Lung (tissue), 12 donors: ENCODE measurements around the gene SLC38A7. TPM values are rescaled to one million over a fixed set of nuclear protein-coding genes. Genes with fewer than 3 reads are reported as not detected.

ENCODE experiments used
- ATAC-seq: fragments of 200-7000 bp; cut with Tn5 transposase; one replicate; pipeline ENCODE4 v1.9.1; 2020; ENCODE audit warnings: moderate number of reproducible peaks; ENCODE audit not compliant: insufficient read depth, low FRiP score
- DNase-seq, 3 donors: peaks; one replicate each; pipeline ENCODE4 v3.0.0-alpha.2; 2013 to 2017
- H3K27ac ChIP-seq, 2 donors: one replicate each; pipeline ENCODE4 v1.5.1; 2013; ENCODE audit warnings: mild to moderate bottlenecking in 2 of 2, moderate library complexity in 2 of 2, control low read depth in 1 of 2, inconsistent platforms in 1 of 2, low read depth in 1 of 2, low read length in 1 of 2
- H3K27me3 ChIP-seq, 3 donors: one replicate each; pipeline ENCODE4 v1.5.1; 2013; ENCODE audit warnings: low read length in 2 of 3; ENCODE audit not compliant: control insufficient read depth in 3 of 3, insufficient read depth in 3 of 3
- H3K36me3 ChIP-seq, 4 donors: one replicate each; pipeline ENCODE4 v1.5.1; 2013; ENCODE audit warnings: low read length in 4 of 4, mild to moderate bottlenecking in 1 of 4, moderate library complexity in 1 of 4; ENCODE audit not compliant: control insufficient read depth in 4 of 4, insufficient read depth in 4 of 4
- H3K4me1 ChIP-seq, 5 donors: one replicate each; pipeline ENCODE4 v1.5.1; 2013; ENCODE audit warnings: low read length in 5 of 5, mild to moderate bottlenecking in 2 of 5, moderate library complexity in 1 of 5; ENCODE audit not compliant: control insufficient read depth in 5 of 5, insufficient read depth in 5 of 5
- H3K4me3 ChIP-seq: one replicate; pipeline ENCODE4 v1.5.1; 2013; ENCODE audit warnings: mild to moderate bottlenecking, control low read depth, moderate library complexity
- H3K9ac ChIP-seq, 2 donors: one replicate each; pipeline ENCODE4 v1.5.1; 2013; ENCODE audit warnings: low read length in 2 of 2, control low read depth in 1 of 2; ENCODE audit not compliant: insufficient read depth in 1 of 2
- H3K9me3 ChIP-seq, 4 donors: one replicate each; pipeline ENCODE4 v1.5.1; 2013; ENCODE audit warnings: low read length in 3 of 4, mild to moderate bottlenecking in 1 of 4, moderate library complexity in 1 of 4; ENCODE audit not compliant: control insufficient read depth in 4 of 4, insufficient read depth in 3 of 4
- WGBS, 2 donors: extraction: QIAGEN DNeasy Blood & Tissue Kit; methylation state at CpG; one replicate each; pipeline ENCODE4 v1.1.7; 2013; 5-methylcytosine and 5-hydroxymethylcytosine counted together
- polyA plus RNA-seq, 2 donors: library from polyadenylated mRNA; stranded (reverse); fragments of 200-250 nt; gene quantifications; one replicate each; pipeline ENCODE4 v1.2.1, GENCODE V29; 2013
- total RNA-seq, 2 donors: library from RNA; depleted of rRNA in 1 of 2; stranded (reverse); fragments of >200 nt in 1 of 2; gene quantifications; one replicate each; pipeline ENCODE4 v1.2.1, GENCODE V29; 2014 to 2021
- TF ChIP-seq, protein P1 (sequence below): IDR thresholded peaks from 2 replicates; pipeline ENCODE4 v1.5.1; 2012; ENCODE audit warnings: mild to moderate bottlenecking; ENCODE audit errors: control extremely low read depth, extremely low read depth
- donor health status: control.
- donor health status: control.
- donor health status: Bipolar disorder and iron deficiency.
- donor health status: healthy.
- donor health status: DM: yes; HTN: yes; CAD: no.

Gene SLC38A7
- total and polyA plus RNA-seq, 4 donors, result 11.3 to 18.2 (median 14.9) TPM

DNA sequence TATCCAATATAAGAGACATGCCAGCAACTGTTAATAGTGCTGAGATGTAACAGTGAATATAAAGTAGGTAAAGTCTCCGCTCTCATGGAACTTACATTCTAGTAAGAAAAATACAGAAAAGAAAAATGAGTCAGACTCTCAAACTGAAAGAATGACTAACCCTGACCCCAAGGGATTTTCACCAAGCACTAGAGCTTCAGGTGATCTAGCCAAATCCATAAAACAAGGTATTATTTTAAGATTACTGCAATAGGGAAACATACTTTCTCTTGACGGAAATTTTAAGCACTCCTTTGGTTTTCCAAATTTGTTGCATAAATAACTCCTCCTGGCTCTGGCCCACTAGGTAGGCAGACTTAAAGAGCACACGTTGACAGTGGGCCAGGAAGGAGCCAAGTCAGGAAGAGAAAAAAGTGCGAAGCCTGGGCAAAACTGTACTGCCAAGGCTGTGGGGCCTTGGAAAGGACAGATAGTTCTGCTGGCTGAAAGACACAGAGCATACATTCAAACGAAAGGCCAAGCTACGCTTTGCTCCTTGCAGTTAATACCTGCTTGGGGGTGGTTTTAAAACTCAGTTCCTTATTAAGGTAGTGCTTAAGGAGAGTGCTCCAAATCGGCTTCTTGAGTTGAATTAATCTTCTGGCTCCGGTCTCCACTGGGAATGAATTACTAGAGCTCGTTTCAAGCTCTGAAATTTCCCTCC, 48.1 kb upstream of the SLC38A7 start:
- peak overlapping the region in 1 of 2 donors; percentile 85 for H3K27ac ChIP-seq

DNA sequence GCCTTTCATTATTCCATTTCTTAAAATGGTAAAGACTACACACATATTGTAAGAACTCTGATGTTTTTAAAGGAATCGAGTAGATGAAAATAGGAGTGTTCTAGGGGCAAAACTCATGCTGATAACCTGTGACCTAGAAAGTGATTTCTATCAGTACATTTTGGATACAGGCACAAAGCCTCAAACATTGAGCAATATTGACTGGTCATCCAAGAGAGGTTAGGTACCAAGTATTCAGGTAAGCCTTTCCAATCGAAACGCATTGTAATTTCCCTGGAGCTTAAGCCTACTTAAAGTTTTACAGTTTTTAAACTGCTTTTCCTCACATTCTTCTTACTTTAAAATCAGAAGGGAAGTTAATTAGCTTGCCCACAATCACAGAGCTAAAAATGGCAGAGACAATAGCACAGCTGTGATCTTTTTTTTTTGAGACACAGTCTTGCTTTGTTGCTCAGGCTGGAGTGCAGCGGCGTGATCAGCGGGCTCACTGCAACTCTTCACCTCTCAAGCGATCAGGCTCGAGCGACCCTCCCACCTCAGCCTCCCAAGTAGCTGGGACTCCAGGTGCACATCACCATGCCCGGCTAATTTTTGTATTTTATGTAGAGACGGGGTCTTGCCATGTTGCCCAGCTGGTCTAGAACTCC, 46.3 kb upstream of the SLC38A7 start:
- H3K9ac ChIP-seq, result no peak overlapping the region
- WGBS, 2 donors, result 96 to 98% methylated on average over 11 of the region's 11 CpGs

More for the DNA sequence above, 48.1 kb upstream of the SLC38A7 start:
- H3K36me3 ChIP-seq, result peaks cover 0 to 5% (median 1%) of the 10 kb centered on the region in 4 donors
- H3K9me3 ChIP-seq, result no peaks in the 10 kb centered on the region
- H3K4me1 ChIP-seq, result peaks cover 0 to 12% (median 5%) of the 10 kb centered on the region in 5 donors
- peak overlapping the region; percentile 55 to 82 for H3K9ac ChIP-seq
- no peaks in the 10 kb centered on the region for H3K27me3 ChIP-seq
- TF ChIP-seq, protein P1, sequence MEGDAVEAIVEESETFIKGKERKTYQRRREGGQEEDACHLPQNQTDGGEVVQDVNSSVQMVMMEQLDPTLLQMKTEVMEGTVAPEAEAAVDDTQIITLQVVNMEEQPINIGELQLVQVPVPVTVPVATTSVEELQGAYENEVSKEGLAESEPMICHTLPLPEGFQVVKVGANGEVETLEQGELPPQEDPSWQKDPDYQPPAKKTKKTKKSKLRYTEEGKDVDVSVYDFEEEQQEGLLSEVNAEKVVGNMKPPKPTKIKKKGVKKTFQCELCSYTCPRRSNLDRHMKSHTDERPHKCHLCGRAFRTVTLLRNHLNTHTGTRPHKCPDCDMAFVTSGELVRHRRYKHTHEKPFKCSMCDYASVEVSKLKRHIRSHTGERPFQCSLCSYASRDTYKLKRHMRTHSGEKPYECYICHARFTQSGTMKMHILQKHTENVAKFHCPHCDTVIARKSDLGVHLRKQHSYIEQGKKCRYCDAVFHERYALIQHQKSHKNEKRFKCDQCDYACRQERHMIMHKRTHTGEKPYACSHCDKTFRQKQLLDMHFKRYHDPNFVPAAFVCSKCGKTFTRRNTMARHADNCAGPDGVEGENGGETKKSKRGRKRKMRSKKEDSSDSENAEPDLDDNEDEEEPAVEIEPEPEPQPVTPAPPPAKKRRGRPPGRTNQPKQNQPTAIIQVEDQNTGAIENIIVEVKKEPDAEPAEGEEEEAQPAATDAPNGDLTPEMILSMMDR, result no peak
- 48 to 69% methylated on average over 9 of the region's 9 CpGs for WGBS, 2 donors
- ATAC-seq (no peak), DNase-seq (no peak)
- H3K4me3 ChIP-seq, result no peak overlapping the region

DNA sequence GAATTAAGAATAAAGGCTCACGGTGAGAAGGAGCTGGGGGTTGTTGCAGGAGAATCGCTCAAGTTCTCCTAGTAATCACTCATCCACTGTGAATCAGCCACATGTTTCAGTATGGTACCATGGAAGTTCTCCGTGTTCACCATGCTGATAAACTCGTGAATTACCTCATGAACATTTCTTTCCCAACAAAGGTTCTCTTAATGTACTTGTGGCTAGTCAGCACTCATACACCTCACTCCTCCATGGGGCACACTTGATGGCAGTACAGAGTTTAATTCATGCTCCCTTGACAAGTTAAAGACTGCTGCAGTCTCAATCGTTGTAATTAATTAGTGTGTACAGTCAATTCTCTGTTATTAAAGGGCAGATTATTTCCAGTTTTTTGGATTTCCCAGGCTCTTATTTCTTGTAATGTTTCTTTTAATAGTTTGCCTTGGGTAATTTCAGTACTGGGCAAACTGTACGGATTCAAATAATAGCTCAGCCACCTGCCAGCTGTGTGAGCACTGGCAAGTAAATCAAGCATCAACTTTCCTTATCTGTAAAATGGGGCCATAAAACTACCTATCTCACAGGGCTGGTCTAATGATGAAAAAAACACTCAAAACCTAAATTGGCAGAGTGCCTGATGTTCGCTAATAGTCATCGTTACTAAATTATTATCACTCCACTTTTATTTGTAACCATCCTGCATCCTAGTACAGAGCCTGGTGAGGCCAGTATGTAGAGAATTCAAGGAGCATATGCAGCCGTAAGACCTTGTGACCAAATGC, 43.4 kb upstream of the SLC38A7 start:
- Histone ChIP-seq H3K4me3 (no peak overlapping the region), H3K9ac (no peak overlapping the region), H3K9me3 (no peaks in the 10 kb centered on the region), H3K27ac (peak overlapping the region in 1 of 2 donors; percentile 77), H3K36me3 (peaks cover 0 to 6% (median 3%) of the 10 kb centered on the region in 4 donors), H3K27me3 (no peaks in the 10 kb centered on the region), H3K4me1 (peaks cover 0 to 8% (median 5%) of the 10 kb centered on the region in 5 donors)
- WGBS, 2 donors, result 94 to 96% methylated on average over 9 of the region's 9 CpGs
- no peak for ATAC-seq
- TF ChIP-seq, protein P1, result no peak
- no peak for DNase-seq

More for the DNA sequence above, 46.3 kb upstream of the SLC38A7 start:
- Histone ChIP-seq H3K27ac (no peak overlapping the region), H3K27me3 (no peaks in the 10 kb centered on the region), H3K4me3 (no peak overlapping the region), H3K4me1 (peaks cover 0 to 12% (median 5%) of the 10 kb centered on the region in 5 donors), H3K36me3 (peaks cover 0 to 5% (median 1%) of the 10 kb centered on the region in 4 donors), H3K9me3 (no peaks in the 10 kb centered on the region)
- ATAC-seq (no peak), DNase-seq (no peak)
- TF ChIP-seq, protein P1, result no peak
